ENCODE results near the gene SENP1.

Gene SENP1

DNA sequence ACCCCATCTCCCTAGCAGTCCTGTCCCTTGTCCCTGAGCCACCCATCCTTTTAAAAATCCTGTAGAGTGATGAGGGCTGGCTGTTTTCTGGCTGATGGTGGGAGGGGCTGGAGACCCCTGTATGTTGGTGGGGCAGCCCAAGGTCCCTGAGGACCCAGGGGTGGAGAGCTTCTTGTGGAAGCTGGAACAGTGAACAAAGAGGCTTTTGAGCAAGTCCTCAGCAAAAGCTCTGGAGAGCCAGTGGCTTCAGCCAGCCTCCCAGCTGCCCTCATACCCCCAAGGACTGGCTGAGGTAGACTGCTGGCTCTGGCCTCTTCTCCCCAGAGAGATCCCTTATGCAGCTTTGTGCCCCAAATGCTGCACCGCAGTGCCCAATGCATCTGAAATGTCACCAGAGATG is 72.4 kb downstream of the SENP1 start:
- no peak for DNase-seq

DNA sequence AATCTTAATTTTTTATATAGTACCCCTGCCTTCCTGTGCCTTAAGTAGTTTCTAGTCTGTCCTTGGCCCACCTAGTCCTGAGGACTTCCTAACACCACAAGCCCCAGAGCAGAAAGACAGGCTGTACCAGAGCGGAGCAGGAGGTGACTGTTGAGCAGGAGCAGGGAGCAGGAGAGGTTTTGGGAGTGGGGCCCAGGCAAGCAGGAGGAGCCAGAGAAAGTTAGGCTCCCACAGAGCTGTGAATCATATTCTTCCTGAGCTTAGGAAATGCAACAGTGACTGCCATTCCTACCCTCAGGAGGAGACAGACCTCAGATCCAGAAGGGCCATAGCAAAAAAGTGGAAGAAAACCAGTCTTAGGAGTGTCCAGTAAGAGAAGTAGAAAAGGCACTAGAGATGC is 73.3 kb downstream of the SENP1 start:
- no peak for DNase-seq

DNA sequence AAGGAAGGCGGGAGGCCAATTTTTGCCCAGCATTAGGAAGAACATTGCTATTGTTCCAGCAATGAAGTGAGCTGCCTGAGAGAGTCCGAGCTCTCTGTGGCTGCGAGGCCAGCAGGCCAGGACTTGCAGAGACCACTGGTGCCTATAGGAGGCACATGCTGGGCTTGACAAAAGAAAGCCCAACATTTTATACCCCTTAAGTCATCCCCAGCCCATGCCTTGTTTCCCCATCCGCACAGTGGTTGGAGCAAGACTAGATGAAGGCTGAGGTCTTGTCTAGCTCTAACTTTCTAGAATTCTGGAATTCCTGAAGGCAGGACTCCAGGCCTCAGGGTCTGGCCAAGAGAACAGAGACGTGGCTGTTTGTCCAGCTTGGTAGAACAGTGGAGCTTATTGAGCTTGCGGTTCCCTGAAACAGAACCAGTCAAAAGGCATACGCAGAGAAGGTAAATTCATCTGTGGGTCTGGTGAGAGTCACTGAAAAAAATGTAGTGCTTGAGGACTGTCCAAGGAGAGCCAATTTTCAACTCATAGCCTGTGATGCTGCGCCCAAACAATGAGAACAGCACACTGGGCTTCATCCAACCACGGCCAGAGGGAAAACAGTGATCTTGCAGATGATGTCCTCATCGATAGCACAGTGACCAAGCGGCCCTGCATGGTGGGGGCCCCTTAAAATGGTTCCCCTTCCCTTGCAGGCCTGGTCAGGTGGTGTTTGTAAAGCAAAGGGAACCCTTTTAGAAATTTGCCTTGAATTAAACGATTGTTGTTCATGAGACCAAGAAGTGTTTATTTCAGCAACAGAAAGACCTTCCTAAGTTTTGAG is 74.5 kb downstream of the SENP1 start:
- DNase-seq = no peak

DNA sequence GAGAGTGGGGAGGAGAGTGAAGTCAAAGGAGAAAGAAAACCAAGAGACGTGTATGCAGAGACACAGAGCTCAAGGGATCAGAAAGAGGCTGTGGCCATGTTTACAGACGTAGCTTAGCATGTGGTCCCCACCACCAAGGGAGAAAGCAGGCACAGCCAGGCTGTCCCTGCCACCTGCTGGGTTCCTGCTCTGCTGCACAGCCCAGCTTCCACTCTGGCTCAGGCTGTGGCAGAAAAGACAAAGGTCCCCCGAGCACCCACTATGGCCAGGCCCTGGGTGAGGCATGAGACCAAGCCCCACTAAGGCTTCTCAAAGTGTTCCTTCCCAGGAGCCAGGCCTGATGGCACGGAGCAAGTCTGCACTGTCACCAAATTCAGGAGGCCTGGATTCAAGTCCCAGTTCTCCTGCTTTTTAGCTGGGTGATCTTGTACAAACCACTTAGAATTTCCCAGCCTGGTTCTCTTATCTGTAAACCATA is 75.7 kb downstream of the SENP1 start:
- no peak for DNase-seq

DNA sequence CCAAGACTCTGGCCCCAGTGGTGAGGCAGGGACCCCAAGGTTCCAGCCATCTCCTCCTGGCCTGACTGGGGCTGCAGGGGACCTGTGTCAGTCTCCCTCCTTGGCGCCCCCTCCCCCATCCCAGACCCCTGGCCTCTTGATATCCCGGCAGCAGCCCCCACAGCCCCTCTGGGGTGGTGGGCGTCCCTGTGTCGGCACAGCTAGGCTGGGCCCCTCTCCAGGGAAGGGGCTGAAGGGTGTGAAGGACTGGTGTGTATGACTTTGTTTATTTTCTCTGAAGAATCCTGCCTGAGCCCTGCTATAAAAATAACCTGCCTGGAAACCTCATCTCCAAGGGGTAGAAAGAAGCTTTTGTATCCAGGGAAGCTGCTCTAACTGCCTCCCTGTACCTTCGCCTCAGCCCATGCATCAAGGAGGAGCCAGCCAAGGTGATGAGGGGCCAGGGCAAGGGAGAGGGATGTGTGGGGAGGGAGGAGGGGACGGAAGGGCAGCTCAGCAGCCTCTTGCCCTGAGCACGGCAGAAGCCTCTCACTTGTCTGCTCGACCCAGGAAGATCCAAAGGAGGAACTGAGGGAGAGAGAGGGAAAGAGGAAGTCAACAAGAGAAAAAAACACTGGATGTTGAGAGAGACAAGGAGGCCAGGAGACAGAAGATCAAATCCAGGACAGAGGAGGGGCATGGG is 76.2 kb downstream of the SENP1 start:
- DNase-seq = no peak

DNA sequence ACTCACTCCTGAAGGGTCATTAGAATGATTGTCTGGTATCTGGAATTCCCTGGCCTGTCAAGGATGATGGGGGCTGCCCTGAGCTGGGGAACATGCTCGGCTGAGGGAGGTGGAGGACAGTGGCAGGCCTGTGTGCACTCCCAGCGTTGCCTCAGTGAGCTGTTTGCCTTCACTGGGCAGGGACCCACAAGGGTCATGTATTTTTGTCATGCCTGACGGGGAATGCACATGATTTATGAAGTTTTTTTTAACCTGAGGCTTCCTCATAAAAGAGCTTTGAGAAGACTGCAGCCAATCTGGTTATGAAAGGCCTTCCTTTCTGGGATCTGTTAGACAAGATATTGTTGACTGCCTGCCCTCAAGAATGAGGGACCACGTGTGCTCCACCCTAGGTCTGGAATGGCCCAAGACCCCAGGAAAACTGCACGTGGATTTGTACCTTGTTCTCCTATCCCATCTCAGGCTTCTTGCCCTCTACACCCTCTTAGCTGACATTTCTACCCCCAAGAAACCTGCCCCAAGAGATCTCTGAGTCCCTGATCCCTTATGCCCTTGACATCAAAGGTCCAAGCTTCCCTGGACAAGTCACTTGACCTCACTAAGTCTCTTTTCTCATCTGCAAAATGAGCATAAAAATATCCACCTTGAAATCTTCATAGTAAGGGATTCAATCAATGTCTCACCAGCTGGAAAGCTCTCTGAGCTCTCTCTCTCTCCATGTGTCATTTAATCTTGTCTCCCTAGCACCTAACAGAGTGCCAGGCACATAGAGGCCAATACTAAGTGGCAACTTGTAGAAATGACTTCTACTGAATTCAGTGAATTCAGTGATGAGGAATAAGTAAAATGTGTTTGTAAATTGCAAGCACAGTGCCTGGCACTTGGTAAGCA is 77.1 kb downstream of the SENP1 start:
- no peak for DNase-seq

DNA sequence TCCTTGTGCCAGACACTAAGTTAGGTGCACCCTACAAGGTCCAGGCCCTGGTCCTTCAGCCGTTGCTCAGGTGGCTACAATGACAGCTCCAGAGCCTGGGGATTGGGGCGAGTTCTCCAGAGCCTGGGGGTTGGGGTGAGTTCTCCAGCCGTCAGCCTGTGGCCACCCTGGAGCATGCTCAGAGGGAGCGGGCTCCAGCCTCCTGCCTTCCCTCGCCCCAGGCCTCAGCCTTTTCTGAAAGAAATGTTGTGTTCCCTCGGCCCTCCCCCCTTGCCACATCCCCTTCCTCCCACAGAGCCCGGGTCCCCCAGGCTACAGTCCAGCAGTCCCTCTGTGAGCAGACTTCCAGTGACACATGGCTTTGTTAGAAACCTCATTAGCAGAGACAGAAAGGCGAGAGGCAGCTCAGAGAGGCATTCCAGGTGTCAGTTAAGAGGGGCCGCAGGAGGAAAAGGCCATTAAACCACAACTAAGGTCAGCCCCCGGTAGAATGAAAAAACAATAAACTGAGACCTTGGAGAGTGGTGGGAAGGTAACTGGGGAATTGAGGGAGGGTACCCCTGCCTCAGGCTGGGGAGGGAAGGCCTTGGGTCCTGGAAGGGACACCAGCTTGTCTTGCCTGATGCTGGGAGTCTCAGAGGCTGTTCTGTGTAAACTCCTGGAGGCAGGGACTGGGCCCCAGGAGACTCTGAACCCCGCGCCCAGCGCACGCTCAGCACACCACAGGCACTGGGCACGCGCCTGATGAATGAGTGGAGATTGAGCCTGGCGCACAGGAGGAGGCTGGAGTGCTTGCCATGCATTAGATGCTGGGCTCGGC is 78.5 kb downstream of the SENP1 start:
- no peak for DNase-seq

DNA sequence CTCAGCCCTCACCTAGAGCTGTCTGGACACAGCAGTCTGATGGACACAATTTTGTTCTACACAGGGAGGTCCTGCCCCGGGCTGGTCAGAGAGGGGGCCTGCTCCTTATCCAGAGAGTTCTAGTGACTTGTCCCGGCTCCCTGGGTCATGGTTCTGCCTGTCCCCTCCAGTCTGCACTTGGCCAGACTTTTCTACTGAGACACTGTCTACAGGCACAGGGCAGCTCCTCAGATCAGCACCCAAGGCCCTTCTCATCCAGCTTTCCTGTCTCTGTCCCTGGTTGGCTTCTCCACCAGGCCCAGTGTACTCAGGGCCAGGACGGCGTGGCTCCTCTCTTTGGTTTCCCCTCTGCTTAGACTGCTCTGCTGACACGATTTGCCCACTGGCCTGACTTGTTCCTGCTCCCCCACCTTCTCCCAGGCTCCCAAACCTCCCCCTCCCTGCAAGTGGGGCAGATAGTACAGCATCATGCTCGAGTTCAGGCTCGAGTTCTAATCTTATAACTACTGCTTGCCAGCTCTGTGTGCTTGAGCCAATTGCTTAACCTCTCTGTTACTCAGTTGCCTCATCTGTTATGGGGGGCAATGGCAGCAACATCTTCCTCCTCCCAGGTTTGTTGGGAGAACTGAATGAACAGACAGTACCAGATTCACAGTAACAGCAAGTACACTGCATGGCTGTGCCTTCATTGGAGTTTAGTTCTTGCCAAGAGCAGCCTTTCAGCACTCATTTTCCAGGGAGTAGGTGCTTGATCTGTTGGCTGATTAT is 79.6 kb downstream of the SENP1 start:
- no peak for DNase-seq

DNA sequence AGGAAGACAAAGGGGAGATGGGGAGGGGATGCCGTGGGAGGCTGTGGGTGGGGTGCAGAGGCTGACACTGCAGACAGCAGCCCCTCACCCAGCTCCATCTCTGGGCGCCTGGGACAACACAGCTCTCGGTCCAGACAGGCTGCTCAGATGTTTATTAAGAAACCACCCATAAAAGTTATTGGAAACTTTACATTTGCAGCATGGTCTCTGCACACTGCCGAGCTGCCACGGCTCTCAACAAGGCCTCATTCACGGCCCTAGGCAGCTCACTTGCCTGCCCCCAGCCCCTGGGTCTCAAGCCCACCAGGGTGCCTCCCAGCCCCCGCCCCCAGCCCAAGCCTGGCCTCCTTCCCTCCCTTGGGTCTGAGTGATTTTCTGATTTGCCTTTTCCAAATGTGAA is 80.6 kb downstream of the SENP1 start:
- no peak for DNase-seq

DNA sequence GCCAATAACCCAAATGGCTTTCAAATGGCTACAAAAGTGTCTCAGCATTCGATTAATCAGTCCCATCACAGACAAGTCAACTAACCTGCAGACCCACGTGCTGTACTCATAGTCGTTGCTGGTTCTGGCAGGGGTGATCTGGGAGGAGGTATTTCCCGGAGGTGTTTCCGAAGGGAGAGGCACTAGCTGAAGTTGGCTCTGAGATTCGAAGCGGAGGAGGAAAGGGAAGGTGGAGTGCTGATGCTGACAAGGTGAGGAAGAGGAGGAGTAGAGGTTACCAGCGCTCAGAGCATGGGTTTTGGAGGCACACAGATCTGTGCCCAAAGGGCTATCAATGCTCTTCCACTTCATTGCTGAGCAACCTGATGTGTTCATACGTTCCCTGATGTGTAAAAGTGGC is 81.1 kb downstream of the SENP1 start:
- DNase-seq = no peak

DNA sequence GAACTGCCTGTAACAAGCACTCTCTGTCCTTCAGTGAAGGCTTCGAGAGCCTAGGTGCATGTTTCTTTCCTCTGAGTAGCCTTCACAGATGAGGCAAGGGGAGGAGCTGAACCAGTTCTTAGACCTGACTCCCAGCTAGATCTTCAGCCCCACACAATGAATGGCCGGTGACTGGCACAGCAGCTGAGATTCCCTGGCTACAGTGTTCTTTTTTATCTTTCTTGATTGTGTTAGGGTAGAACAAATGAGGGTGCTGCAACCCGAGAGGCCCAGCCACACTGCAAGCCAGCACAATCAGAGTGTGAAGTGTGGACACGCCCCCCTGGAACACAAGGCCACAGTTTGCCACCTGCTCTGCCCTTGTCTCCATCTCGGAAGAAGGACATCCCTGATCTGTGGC is 82.5 kb downstream of the SENP1 start:
- no peak for DNase-seq

DNA sequence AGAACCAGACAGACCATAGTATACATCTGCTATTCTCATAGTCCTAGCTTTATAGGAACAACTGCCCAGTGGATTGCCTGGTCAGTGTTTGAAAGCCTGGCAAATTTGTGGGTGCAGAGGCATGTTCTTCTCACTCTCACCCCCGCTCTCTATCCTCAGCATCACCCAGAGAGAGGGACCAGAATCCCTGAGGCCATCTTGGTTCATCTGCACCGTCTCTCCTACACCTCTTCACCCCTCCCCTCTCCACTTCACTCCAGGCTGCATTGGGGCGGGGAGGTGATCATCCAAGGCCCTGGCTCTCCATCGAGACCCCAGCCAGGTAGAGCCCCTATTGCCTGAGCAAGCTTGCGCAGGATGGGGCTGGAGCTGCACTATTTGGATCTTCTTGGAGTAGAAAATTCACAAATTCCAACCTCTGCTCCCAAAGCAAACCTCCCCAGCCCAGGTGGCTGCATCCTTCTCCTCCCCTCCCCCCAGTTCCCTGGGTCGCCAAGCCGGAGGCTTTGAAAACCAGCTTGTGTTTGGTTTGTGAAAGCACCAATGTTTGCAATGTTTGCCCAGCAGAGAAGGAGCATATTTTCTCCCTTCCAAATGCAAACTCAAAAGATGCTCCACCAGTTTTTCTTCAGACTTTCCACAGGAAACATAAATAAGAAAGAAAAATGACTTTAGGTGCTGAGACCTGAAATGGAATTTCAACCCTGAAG is 83.0 kb downstream of the SENP1 start:
- DNase-seq = no peak

DNA sequence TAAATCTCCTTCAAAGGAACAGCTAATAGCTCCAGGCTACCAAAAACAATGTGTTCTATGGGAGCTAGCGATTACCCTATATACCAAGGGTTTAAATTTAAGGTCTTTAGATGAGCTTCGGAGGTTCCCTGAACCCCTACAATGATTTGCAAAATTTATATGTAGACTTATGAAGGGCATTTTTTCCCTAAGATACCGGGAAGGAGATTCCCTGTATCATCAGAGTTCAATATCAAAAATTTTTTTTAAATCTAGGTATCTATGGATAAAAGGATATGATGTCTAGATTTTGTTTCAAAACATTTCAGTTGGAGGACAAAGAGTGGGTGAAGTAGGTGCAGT is 83.7 kb downstream of the SENP1 start:
- DNase-seq = no peak

DNA sequence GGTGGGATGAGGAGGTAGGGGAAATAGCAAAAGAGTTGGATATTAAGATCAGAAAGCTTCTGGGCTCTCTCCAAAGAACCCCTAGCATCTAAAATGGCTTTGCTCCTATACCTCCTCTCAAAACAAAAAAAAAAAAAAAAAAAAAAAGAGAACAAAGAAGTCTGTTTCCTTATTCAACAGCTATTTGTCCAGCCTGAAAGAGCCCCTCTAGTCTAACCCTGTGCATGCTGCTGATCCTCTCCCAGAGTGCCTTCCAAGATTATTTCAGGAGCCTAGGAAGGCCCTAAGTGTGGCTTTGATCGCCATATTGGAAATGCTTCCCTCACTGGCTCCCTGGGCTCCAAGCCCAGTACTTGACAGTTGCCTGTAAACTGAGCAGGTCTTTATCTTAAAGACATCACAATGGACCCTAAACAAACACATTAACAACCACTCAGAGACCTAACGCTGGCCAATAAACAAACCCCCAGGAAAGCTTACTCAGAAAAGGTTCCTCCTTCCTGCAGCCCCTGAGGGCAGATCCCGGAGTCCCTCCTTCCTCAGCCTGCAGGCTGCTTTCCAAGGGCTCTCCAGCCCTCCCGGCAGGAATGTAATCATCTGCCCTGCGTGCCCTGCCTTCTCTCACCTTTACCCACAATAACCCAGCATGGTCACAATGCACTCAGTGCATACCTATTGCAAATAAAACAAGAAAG is 84.2 kb downstream of the SENP1 start:
- DNase-seq = no peak

DNA sequence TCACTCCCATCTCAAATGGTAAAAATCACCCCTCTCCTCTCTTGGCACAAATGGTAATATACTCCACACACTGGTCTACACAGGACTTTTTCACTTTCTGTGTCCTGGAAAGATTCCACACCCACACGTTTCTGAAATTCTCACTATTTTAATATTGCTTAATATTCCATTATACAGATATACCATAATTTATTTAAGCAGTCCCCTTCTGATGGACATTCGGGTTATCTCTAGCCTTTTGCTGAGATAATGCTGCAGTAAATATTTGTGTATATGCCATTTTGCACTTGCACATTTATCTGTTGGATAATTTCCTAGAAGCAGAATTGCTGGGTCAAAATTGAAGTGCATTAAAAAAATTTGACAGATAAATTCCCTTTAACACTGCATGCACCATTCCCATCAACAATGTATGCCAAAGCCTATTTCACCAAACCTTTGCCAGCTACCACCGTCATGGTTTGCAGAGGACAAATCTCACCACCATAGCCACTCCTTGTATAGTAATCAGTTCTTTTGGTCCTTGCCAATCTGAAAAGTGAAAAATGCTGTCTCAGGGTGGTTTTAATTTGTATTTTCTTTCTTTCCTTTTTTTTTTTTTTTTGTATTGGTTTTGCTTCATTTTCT is 86.1 kb downstream of the SENP1 start:
- DNase-seq = no peak

DNA sequence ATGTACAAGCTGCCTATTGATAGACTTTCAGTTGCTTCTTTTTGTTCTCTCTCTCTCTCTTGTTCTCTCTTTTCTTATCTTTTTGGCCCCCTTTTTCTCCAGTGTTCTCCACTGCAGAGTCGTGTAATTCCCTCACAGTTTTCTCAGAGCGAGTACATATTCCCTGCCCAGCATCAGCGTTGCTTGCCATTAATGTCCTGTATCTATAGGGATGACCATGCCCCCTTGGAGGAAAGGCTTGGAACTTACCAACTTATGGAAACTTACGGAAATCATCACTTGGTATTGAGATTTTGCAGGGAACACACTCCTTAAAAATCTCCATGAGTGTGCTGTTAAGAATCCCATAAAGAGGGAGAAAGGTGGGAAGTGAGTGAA is 87.3 kb downstream of the SENP1 start:
- no peak for DNase-seq

DNA sequence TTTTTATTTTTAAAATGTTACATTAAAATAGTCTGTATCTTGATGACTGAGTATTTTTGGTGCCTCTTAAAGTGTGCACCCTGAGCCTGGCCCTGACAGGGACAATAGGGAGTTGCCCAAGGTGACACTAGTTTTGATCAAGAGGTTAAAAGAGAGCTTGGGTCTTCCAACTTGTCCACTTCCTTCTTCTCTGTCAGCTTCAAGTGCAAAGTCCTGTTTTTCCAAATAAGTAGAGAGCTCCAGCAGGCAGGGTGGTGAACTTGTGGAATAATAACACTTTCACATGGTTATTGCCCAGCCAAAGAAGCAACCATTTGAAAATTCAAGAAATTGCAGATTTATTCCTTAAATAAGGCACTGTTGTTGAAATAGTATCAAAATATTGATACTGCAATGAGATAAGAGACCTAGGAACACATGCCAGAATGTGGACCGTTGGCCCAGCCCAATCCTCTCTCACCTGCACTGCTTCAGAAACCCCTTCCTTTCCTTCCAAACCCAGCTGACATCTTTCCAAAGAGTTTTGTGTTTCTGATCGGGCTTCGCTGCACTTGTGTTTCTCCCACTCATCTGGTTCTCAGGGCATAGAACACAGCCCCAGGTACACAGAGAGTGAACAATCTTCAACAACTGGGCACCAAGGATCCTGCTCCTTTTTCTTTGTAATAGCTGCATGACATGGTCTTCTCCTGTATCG is 87.8 kb downstream of the SENP1 start:
- DNase-seq = no peak

DNA sequence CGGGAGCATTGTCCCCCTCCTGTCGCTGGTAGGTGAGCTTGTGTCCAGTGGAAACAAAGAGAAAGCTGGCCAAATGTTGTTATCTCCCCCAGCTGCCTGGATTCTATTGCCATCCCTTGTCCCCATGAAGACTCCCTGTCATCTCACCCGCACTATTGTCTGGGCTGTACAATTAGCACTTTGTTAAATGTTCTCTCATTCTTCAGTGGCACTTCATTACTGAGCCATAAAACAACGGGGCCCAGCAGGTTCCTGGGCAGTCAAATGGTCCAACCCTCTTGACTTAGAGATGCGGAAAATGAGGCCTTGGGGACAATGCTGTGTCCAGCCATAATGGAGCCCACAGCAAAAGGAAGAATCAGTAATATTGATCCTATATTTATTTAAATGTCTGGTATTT is 88.4 kb downstream of the SENP1 start:
- DNase-seq = no peak

DNA sequence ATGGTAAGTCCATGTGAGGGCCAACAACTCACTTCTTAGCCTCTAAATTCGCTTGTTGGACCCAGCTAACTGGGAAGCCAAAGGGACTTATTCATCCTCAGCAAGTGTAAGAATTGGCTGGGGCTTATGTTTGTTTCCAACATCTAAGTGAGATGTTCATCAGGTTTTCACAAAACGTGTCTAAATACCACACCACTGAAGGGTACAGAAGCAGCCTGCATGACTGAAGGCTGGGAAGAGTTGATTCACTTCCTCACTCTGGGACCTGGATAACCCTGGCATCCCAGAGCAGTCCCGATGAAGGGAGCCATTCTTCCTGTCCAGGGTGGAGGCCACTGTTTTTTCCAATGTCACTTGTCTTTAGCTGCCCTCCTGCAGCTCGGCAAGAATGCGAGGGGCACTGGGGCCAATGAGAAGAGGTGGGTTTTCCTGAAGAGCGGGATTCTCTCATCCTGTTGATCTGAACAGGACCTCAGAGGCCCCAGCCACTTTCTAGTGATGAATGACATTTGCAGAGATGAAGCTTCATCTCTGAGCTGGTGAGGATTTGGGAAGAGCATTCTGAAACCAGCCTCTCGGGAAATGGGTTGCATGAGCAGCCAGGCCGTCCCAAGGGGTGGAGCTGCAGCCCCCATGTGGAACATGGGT is 89.4 kb downstream of the SENP1 start:
- DNase-seq = no peak

Measured in CD4-positive, alpha-beta T cell treated with Interferon alpha-2 for 1 hour (primary cell).